HL-60/S4 treated with phorbol 12-myristate 13-acetate at 8.2 ng/mL for 4 days and 3 days (cell line): ENCODE measurements around the gene SH3BP2.

ENCODE experiments used
- in situ Hi-C: fragments of 300-500 bp; cut with MboI; formaldehyde crosslinking; loops from 2 replicates; pipeline ENCODE4 v1.15.0; 2022; ENCODE audit warnings: low sequenced_read_pairs

The SH3BP2 gene

GRCh38 chr4:2792711-2793585, at the start of gene SH3BP2:
TSS of gene SH3BP2 (plus strand) at chr4:2793085. CDS start at chr4:2820618, 27,533 bp downstream.
- in situ Hi-C loops = no loop called here

GRCh38 chr4:2743518-2744445, 49.1 kb upstream of the SH3BP2 start:
- in situ Hi-C loops = no loop called here

DNA sequence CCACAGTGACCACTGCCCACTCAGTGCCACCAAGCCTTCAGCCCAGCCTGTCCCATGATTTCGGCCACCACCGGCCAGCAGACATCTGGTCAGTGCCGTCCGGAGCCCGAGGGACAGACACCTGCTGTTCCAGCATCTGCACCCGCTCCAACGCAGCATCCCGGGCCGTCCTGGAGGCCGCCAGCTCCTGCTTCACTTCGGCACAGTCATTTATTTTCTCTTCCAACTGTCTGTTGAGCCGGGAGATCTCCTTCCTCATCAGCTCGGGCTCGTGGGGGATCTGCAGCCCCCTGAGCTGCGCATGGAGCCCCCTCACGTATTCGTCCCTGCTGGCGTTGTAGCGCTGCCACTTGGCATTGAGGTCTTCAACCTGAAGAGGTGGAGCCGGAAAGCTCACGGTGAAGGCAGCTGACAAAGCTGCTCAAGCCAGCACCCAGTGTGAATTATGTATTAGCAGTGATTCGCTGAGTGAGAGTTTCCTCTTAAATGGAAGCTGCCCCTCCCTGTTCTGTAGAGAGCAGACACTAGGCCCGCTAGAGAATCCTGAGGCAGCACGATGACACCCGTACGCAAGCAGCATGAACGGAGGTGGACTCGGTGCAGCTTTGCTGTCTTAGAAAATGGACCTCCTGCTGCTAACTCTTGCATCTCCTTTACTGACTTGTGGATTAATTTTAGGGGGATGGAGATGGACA, 48.2 kb upstream of the SH3BP2 start:
- in situ Hi-C loops = no loop called here

DNA sequence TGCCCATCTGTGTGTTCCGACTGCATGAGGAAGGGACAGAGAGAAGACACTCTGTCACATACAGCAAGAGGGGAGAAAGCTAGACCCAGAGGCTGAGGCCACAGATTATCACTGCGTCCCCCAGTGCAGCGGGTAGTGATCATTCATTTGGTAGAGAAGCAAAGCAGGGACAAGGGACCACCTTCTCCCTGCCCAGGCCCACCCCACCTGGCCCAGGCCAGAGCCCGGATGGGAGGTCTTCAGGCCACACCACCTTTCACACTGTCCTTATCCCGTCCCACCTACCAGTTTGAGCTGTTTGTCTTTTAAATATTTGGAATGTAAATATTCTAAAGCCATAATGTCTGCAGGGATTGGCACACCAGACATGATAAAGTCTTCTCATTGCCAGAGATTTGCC, 47.4 kb upstream of the SH3BP2 start:
- in situ Hi-C loops = no loop called here

DNA sequence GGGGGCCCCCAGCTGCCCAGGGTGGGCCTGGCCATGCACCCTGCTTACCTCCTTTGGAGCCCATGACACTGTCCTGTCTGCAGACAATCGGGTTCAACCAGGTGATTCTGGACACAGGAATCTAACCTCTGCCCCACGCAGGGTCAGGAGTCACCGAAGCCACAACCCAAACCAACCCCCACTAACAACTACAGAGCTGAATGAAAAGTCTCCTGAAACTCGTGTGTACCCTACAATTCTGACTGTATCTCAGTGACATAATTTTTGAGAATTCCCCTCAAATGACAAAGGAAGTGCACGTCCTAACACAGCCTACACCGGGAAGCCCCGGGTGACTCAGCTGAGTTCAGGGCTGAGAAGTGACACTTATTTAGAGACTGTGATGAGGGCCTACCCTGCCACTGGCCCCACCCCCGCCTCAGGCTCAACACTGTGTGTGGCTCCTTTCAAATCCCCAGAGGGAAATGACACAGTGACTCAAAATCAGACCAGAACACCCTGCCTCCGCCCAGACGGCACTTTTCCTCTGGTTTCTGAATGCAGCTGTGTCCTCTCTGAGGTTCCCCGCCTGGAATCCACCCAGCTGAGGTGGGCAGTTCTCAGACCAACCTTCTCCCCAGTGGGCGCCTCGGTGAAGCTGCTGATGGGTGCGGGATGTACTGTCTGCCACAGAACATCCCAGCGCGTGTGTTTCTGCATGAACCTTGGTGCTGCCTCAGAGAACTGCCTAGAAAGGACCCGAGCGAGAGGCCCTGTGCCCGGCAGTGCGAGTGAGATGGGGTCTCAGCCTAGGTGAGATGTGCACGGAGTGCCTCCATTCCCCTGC, 46.7 kb upstream of the SH3BP2 start:
- in situ Hi-C loops = no loop called here

GRCh38 chr4:2746891-2747695, 45.8 kb upstream of the SH3BP2 start:
- in situ Hi-C loops = no loop called here

- in situ Hi-C loops = no loop called here
Observed at GRCh38 chr4:2750719-2751605, 41.9 kb upstream of the SH3BP2 start.

GRCh38 chr4:2753436-2753835, 39.4 kb upstream of the SH3BP2 start:
- in situ Hi-C loops = no loop called here

- in situ Hi-C loops = no loop called here
Observed at GRCh38 chr4:2754848-2755819, 37.8 kb upstream of the SH3BP2 start.

GRCh38 chr4:2755821-2756690, 36.8 kb upstream of the SH3BP2 start, which contains the start of gene TNIP2:
TSS of gene TNIP2 (minus strand) at chr4:2756336. CDS start at chr4:2756289, 47 bp downstream.
- in situ Hi-C loops = no loop called here

DNA sequence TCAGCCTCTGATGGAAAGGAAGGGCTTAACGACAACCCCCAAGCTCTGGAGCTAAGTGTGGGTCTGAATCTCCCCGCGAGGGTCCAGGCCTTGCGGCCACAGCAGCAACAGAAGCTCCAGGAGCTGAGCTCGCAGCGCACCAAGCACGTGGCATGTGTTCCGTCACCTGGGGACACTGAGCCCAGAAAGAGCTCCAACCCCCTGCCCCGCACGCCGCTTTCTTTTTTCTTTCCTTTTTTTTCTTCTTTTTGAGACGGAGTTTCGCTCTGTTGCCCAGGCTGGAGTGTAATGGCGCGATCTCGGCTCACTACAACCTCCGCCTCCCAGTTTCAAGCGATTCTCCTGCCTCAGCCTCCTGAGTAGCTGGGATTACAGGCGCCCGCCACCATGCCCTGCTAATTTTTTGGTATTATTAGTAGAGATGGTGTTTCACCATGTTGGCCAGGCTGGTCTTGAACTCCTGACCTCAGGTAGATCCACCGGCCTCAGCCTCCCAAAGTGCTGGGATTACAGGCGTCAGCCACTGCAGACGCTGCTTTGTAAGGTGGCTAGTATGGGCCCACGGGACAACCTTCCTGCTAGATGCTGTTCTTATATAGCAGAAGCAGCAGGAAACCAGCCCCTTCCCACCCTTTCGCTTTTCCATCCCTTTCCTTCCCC, 36.1 kb upstream of the SH3BP2 start:
- in situ Hi-C loops = no loop called here

GRCh38 chr4:2757426-2757825, 35.5 kb upstream of the SH3BP2 start:
- in situ Hi-C loops = no loop called here

GRCh38 chr4:2761035-2761923, 31.6 kb upstream of the SH3BP2 start:
- in situ Hi-C loops = loop anchor here (10.0 kb wide), 1 partner anchor 174 kb away; no protein-coding TSS in a partner anchor

- in situ Hi-C loops = loop anchor here (10.0 kb wide), 1 partner anchor 173 kb away; no protein-coding TSS in a partner anchor
Observed at GRCh38 chr4:2762048-2762447, 30.8 kb upstream of the SH3BP2 start.
